ENCODE measurements around the gene HIBCH.

DNA sequence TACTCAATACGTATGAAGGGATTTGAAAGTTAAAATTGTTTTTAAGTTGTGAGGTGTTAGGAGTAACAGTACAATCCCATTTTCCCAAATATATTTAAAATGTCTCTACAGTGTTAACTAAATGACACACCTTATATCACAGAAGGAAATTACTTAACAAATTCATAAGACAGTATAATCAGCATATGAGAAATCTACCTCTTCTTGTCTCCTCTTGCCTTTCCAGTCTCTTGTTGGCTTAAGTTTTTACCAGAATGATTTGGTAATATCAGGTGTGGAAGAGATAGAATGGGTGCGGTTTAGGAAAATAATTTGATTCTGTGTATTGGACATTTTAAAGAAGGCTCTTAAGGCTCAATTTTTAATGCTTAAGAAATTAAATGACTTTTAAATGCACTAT lies 14.3 kb upstream of the HIBCH start:
- TF ChIP-seq, protein P1, sequence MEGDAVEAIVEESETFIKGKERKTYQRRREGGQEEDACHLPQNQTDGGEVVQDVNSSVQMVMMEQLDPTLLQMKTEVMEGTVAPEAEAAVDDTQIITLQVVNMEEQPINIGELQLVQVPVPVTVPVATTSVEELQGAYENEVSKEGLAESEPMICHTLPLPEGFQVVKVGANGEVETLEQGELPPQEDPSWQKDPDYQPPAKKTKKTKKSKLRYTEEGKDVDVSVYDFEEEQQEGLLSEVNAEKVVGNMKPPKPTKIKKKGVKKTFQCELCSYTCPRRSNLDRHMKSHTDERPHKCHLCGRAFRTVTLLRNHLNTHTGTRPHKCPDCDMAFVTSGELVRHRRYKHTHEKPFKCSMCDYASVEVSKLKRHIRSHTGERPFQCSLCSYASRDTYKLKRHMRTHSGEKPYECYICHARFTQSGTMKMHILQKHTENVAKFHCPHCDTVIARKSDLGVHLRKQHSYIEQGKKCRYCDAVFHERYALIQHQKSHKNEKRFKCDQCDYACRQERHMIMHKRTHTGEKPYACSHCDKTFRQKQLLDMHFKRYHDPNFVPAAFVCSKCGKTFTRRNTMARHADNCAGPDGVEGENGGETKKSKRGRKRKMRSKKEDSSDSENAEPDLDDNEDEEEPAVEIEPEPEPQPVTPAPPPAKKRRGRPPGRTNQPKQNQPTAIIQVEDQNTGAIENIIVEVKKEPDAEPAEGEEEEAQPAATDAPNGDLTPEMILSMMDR (IDR thresholded peaks at IDR 0.05), result no peak
- no peak for TF ChIP-seq POLR2A (IDR thresholded peaks at IDR 0.05)
- TF ChIP-seq EP300 (IDR thresholded peaks at IDR 0.05), result no peak

Measured in tibial nerve (tissue), 4 donors.